Astrocyte (in vitro differentiated cells and primary cell): Measurements from ENCODE around the gene ARPC5.

Source experiments
- CTCF ChIP-seq: IDR thresholded peaks from 2 replicates; pipeline ENCODE4 v1.5.1; 2011; ENCODE audit warnings: low read depth, mild to moderate bottlenecking, inconsistent platforms, low read length, moderate library complexity; ENCODE audit not compliant: insufficient read depth
- EZH2 ChIP-seq: IDR thresholded peaks from 2 replicates; pipeline ENCODE4 v1.6.1; 2012; ENCODE audit warnings: mild to moderate bottlenecking, low read length, inconsistent platforms; ENCODE audit not compliant: insufficient read depth

GRCh38 chr1:183636783-183637182 is 1.2 kb upstream of the ARPC5 start:
- TF ChIP-seq CTCF (no peak), EZH2 (no peak)
